Erythroblast (primary cell): ENCODE data around the gene AGK.

Experiments
- GATA1 ChIP-seq: IDR thresholded peaks from 2 replicates; pipeline ENCODE4 v1.6.1; 2011; ENCODE audit warnings: low read depth, mild to moderate bottlenecking, control low read depth, low read length, moderate library complexity
- POLR2A ChIP-seq: IDR thresholded peaks from 2 replicates; pipeline ENCODE4 v1.6.1; 2011; ENCODE audit warnings: mild to moderate bottlenecking, low read length

GRCh38 chr7:141671705-141672496 lies 120.7 kb downstream of the AGK start:
- no peak for TF ChIP-seq POLR2A
- no peak for TF ChIP-seq GATA1
